NCI-H146 treated with DMSO at 0.1 percent for 48 hours (cell line): ENCODE measurements around the gene CD14.
"Not testable (repeated sequence)": the region's sequence is repeated elsewhere in the genome, so short reads cannot be mapped to it uniquely, and the experiment has no call there.

Experiments
- DNase-seq: peaks from one replicate; lab custom pipeline; 2025; ENCODE audit not compliant: unreplicated experiment; lab: John Stamatoyannopoulos, UW

CD14 gene

GRCh38 chr5:140598836-140599235, 34.1 kb downstream of the CD14 start:
- DNase-seq: no peak

GRCh38 chr5:140596321-140596741, 36.6 kb downstream of the CD14 start:
- no peak for DNase-seq

DNA sequence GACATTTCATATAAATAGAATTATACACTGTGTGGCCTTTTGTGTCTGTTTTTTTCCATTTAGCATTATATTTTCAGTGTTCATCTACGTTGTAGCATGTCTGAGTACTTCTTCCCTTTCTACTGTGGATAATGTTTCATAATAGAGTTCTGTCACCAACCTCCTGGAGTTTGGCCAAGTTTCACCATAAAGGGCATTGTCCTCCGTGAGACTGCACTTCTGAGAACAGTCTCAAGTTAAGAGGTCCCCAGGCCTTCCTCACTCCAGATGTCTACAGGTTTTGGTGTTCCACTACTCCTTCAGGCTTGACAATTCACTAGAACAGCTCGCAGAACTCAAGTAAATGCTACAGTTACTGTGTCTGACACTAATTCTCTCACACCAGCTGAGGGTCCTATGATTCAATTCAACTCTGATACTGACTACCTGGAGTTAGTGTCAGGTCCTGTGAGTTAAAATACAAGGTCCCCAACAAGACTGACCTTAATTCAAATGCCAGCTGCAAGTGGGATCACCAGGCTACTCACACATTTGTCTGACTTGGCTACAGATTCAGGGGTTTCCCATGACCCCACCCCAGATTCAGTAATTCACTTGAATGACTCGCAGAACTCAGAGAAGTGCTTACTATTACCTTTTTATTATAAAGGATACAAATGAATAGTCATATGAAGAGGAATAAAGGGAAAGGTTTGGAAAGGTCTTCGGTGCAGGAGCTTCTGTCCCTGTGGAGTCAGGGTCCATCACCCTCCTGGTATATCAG, 37.3 kb downstream of the CD14 start:
- no peak for DNase-seq

GRCh38 chr5:140594169-140594568, 38.8 kb downstream of the CD14 start:
- DNase-seq: no peak

- DNase-seq: not testable (repeated sequence)
Measured at GRCh38 chr5:140593070-140593469, 39.9 kb downstream of the CD14 start.

GRCh38 chr5:140591747-140592372, 41.1 kb downstream of the CD14 start:
- no peak for DNase-seq

GRCh38 chr5:140590861-140591260, 42.1 kb downstream of the CD14 start:
- no peak for DNase-seq

DNA sequence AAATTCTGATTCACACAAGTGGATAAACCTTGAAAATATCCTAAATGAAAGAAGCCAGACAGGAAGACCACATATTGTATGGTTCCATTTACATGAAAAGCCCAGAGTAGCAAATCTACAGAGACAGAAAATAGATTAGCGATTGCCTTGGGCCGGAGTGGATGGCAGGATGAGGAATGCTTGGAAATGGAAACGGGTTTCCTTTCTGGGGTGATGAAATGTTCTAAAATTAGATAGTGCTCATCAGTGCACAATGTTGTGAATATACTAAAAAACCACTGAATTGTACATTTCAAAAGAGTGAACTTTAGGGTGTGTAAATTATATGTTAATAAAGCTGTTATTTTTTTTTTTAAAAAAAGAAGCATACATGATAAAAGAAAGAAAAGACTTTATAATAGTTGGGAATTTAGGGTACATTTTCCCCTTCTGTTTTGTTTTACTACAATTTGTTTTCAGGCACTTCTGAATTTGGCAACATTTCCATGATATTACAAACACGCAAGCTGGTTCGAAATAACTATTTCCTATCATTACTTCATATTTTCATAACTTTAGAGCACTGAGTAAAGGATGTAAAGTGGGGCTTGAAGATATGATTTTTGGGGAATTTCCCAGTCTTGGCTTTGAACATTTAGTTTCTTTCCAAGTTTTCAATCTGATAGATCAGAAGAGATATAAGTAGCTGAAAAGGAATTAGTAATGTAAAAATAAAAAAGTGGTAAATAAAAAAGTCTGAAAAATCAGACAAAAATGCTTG, 44.5 kb downstream of the CD14 start:
- no peak for DNase-seq

- DNase-seq: no peak
Measured at GRCh38 chr5:140587495-140587894, 45.5 kb downstream of the CD14 start.
